MV-4-11 (cell line): ENCODE data around the gene ITPKB.
"Not testable (repeated sequence)": the region's sequence is repeated elsewhere in the genome, so short reads cannot be mapped to it uniquely, and the experiment has no call there.

Source experiments
- DNase-seq: peaks from one replicate; lab custom pipeline; 2025; lab: John Stamatoyannopoulos, UW

The ITPKB gene

GRCh38 chr1:226754793-226755533, 15.9 kb upstream of the ITPKB start:
- no peak for DNase-seq

- no peak for DNase-seq
These were observed 15.0 kb upstream of the ITPKB start for GRCh38 chr1:226754097-226754496.

- no peak for DNase-seq
These were observed 12.6 kb upstream of the ITPKB start for GRCh38 chr1:226751703-226752102.

GRCh38 chr1:226751214-226751613, 12.1 kb upstream of the ITPKB start:
- DNase-seq, result no peak

- no peak for DNase-seq
These were observed 10.4 kb upstream of the ITPKB start for GRCh38 chr1:226749467-226749866.

GRCh38 chr1:226748306-226748705, 9.2 kb upstream of the ITPKB start:
- no peak for DNase-seq

- not testable (repeated sequence) for DNase-seq
These were observed 8.6 kb upstream of the ITPKB start for GRCh38 chr1:226747519-226748263.

GRCh38 chr1:226743259-226743658, 4.2 kb upstream of the ITPKB start:
- DNase-seq, result no peak

- DNase-seq, result no peak
These were observed 1.9 kb upstream of the ITPKB start for GRCh38 chr1:226741009-226741408.

- no peak for DNase-seq
These were observed 599 bp upstream of the ITPKB start for GRCh38 chr1:226739696-226740065.

- DNase-seq, result no peak
These were observed 574 bp downstream of the ITPKB start for GRCh38 chr1:226738421-226738994.

GRCh38 chr1:226737819-226738420, 1.2 kb downstream of the ITPKB start:
- DNase-seq, result no peak

- DNase-seq, result no peak
These were observed 1.9 kb downstream of the ITPKB start for GRCh38 chr1:226736908-226737818.

GRCh38 chr1:226736001-226736907, 2.8 kb downstream of the ITPKB start:
- DNase-seq, result no peak

GRCh38 chr1:226735576-226735975, 3.5 kb downstream of the ITPKB start:
- no peak for DNase-seq

GRCh38 chr1:226734611-226735153, 4.4 kb downstream of the ITPKB start:
- no peak for DNase-seq

GRCh38 chr1:226733876-226734275, 5.2 kb downstream of the ITPKB start:
- DNase-seq, result no peak

GRCh38 chr1:226733304-226733703, 5.8 kb downstream of the ITPKB start:
- DNase-seq, result no peak

- no peak for DNase-seq
These were observed 6.2 kb downstream of the ITPKB start for GRCh38 chr1:226732856-226733291.

GRCh38 chr1:226731257-226731893, 7.7 kb downstream of the ITPKB start:
- DNase-seq, result no peak
